Left cardiac atrium (tissue), 2 donors: ENCODE measurements around the gene TTC6. TPM values are rescaled to one million over a fixed set of nuclear protein-coding genes. Genes with fewer than 3 reads are reported as not detected.

Source experiments
- total RNA-seq, 2 donors: library from RNA; stranded (reverse); fragmentation: NEBNext Ultra II Directional; extraction: Animal tissue kit (Norgen Biotek cat#: 25700); gene quantifications; one replicate each; pipeline ENCODE4 v1.2.1, GENCODE V29; 2021
- donor health status: DM: no; HTN: yes; CAD: no; lungs with severe emphysema.
- donor health status: DM: yes; HTN: yes; CAD: no.

The TTC6 gene
- total RNA-seq, 2 donors from 2014 or later = not detected

Other genes with a start within 250 kb of the TTC6 start
- gene FOXA1, start 380 bp upstream of the TTC6 start, total RNA-seq = not detected